ENCODE data around the gene ARHGAP20.

- no peak for TF ChIP-seq EZH2 (IDR thresholded peaks at IDR 0.05; ENCODE audit: low read depth, unreplicated experiment)
- no peak for TF ChIP-seq CTCF (conservative IDR thresholded peaks at IDR 0.05; ENCODE audit: low read depth in 2 of 2)
- TF ChIP-seq EZH2phosphoT487 (IDR thresholded peaks at IDR 0.05; ENCODE audit: unreplicated experiment): no peak
- no peak for TF ChIP-seq POLR2AphosphoS5 (IDR thresholded peaks at IDR 0.05; ENCODE audit: low read depth)
- TF ChIP-seq NANOG (IDR thresholded peaks at IDR 0.05; ENCODE audit: borderline replicate concordance): no peak
- TF ChIP-seq ZNF331 (CRISPR knock-in tag; IDR thresholded peaks at IDR 0.05; ENCODE audit: low read depth): no peak
- no peak for TF ChIP-seq CREB1 (CRISPR knock-in tag; IDR thresholded peaks at IDR 0.05; ENCODE audit: low read depth)
- TF ChIP-seq STAT1 (IDR thresholded peaks at IDR 0.05; ENCODE audit: unreplicated experiment): no peak
- TF ChIP-seq REST (IDR thresholded peaks at IDR 0.05; ENCODE audit: unreplicated experiment): no peak
Measured at GRCh38 chr11:110587972-110588371, 124.3 kb downstream of the ARHGAP20 start.

Measured in GM23338 (cell line).